Femur (tissue), 1 donor: ENCODE measurements around the gene NRG2.

Source experiments
- DNase-seq: peaks from one replicate; pipeline ENCODE4 v3.0.0-alpha.2; 2017

NRG2 gene

DNA sequence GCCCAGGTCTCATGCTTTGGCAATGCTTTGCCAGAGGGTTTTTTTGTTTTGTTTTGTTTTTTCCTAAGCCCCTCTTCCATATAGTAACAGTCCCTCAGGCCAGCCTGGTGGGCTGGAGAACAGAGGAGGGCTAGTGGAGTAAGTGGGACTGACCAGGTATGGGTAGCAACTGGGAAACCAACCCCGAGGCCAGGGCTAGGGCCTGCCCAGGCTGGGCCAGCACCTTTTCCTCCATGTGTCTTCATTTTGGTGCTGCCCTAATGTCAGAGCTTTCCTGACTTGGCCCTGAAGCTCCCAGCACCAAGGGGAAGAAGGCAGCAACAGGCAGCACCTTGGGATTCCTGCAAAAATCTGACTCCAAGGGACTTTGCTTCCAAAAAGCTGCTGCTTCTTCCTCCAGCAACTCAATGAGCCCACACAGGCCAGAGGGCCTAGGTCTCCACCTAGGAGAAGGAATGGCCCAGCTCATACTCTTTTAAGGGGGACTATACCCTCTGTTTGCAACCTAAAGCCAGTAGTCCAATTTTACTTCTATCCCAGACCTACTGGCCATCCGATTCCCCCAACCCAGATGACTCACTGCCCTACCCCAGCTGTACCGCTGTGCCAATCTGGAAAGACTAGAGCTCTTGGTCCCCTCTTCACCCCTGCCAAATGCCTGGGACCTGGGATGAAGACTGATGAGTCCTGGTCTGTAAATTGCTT lies 142.4 kb downstream of the NRG2 start:
- no peak for DNase-seq

DNA sequence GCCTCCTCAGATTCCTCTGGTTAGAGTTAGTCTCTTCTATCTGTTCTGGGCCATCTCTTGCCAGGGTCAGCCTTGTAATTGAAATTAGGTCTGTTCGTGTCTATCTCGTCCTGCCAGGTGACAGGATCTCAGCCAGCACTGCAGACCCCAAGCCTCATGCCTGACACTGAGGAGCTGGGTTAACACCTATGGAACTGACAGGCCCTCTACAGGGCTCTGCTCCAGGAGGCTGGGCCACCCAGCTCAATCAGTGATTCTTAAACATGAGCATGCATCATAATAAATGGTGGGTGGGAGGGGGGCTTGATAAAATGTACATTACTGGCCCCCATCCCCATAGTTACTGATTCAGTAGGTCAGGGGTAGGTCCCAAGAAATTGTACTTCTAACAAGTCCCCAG lies 144.1 kb downstream of the NRG2 start:
- DNase-seq, result no peak

- no peak for DNase-seq
These were observed 145.1 kb downstream of the NRG2 start for GRCh38 chr5:139897982-139898381.

DNA sequence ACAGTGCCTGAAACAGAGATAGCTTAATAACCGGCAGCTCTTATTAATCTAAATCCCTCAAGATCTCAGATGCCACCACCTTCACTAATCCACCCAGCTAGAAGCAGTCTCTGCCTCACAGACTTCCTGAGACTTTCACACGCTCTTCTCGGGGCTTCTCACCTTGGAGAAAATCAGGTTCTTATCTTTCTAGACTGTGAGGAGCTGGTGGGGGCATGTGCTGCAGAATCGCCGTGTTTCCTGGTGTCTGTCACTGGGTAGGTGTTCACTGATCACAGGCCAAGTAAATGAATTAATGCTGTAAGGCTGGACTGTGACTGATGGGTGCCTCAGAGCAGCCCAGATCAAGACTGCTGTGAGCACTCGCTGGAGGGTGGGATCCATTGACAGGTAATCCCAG lies 145.8 kb downstream of the NRG2 start:
- no peak for DNase-seq

DNA sequence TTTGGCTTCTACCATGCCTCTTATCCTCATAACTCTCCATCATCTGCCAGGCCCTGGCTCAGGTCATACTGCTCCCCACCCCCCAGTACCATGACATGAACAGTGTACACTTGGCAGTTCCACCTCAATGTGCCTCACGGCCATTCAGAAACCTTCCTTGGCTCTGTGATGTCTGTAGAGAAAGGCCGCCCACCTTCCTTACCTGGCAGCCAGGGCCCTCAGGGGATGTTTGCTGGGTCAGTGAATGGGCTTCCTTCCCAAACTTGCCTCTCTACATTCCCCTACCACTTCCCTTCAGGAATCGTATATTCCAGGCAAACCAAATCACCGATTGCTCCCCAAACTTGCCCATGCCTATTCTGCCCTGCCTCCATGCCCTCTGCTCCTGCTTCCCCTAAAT lies 146.4 kb downstream of the NRG2 start:
- no peak for DNase-seq

DNA sequence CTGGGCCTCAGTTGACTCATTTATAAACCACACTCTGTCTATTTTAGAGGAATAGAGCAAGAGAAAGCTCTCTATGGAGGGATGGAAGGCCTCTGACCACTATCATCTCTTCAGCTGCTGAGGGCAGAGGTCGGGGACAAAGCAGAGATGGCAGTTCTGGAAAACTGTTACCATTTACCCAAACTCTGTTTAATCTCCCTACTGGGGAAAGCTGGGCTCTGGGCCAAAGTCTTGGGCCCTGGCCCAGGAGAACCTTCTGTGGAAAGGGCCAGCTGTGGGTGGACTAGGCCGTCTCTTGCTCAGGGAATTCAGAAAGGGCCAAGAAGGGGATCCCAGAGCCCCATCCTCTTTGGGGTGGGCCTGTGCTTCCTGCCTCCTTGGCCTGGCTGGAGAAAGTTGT lies 147.5 kb downstream of the NRG2 start:
- DNase-seq, result no peak

DNA sequence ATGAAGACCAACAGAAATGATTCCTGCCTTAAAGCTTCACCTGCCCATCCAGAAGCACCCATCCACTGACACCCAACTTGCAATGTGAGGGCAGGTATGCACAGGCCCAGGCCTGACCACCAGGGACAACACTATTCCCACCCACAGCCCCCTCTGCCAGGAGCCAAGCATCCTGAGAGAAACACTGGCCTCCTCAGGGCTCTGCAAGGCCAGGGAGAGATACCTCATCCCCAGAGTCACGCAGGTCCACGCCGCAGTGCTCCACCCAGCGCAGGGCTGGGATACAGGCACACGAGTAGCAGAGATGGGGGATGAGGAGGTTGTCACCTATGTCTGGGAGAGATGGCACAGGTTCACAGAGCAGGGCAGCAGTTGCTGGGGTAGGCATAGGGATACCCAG lies 148.1 kb downstream of the NRG2 start:
- no peak for DNase-seq

DNA sequence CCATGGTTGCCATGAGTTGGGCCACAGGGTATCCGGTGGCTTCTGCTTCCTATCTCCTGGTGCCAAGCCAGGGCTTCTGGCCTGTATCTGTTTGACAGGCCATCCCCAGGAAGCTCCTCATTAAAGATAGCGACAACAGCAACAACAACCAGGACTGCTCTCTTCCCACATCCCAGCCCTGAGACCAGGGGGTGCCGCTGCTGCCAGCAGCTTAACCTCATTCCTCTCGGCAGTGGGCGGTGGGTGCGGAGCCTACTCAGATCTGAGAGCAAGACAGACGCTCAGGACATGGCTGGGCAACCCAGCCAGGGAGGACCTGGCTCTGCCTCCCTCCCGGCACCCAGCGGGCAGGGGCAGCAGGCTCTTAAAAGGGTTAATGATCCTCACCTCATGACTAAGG lies 149.2 kb downstream of the NRG2 start:
- DNase-seq, result no peak

DNA sequence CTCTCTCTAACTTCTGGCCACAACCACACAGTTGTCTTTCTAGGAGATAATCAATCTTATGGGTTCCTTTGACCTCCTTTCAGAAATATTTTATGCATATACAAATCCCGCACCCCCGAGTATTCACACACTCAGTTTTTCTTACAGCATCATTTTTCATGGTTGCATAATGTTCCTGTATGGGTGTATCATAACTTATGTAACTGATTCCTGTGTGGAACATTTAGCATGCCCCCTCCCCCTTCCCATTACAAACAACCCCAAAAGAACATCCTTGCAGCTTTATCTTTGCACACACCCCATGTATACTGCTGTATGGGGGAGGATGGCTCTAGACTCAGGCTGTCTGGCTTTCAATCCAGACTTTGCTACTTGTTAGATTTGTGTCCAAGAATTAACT lies 153.7 kb downstream of the NRG2 start:
- no peak for DNase-seq

DNA sequence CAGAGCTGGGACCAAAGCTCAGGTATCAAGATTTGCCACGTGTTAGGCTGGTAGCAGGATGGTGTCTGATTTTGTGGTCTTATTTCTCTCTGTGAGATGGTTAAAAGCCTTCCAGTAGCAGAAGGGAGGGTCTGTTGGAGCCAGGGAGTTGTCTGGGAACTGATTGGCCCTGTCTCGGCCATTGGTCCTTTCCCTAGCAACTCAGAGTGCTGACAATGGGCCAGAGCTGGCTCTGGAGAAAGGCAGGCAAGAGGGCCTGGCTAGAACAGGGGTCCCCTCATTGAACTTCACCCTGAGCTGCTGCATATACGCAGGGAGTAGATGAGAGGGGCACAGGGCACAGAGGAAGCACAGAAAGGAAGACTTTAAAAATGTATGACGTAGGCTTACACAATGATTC lies 154.7 kb downstream of the NRG2 start:
- DNase-seq, result no peak

DNA sequence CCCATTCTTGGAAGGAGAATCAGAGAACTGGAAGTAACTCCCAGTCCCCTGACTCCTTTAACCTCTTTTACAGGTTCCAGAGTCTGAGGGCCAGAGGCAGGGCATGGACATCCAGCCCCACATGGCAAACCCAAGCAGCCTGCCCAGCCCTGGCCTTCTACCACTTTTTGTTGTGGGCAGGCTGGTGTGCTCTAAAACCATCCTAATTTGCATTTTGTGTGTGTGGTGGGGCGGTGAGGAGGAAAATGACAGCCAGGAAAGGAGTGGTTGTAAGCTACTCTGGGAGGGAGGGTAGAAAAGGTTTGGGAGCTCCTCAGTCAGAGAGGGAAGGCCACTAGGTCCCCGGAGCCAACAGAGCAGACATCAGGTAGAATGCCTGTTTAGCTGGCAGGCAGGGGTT lies 156.9 kb downstream of the NRG2 start:
- DNase-seq, result no peak

- no peak for DNase-seq
These were observed 157.3 kb downstream of the NRG2 start for GRCh38 chr5:139885857-139886208.

GRCh38 chr5:139885172-139885856 lies 157.8 kb downstream of the NRG2 start:
- DNase-seq, result no peak

DNA sequence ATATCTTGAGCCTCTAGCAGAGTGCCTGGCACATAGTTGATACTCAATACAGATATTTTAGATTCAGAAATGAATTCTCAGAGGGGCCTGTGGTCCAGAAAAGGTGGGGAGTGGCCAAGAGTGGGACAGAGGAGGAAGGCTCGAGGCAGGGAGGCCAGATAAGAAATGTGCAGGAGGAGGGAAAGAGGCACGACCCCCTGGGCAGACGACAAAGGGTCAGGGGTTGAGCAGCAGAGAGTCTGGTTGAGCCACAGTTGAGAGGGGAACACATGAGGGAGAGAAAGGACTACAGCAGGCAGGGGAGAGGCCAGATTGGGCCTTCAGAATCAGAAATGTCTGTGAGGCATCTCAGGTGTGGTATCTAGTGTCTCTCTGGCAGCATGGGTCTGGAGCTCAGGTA lies 158.4 kb downstream of the NRG2 start:
- DNase-seq, result no peak

- no peak for DNase-seq
These were observed 159.0 kb downstream of the NRG2 start for GRCh38 chr5:139884144-139884543.

DNA sequence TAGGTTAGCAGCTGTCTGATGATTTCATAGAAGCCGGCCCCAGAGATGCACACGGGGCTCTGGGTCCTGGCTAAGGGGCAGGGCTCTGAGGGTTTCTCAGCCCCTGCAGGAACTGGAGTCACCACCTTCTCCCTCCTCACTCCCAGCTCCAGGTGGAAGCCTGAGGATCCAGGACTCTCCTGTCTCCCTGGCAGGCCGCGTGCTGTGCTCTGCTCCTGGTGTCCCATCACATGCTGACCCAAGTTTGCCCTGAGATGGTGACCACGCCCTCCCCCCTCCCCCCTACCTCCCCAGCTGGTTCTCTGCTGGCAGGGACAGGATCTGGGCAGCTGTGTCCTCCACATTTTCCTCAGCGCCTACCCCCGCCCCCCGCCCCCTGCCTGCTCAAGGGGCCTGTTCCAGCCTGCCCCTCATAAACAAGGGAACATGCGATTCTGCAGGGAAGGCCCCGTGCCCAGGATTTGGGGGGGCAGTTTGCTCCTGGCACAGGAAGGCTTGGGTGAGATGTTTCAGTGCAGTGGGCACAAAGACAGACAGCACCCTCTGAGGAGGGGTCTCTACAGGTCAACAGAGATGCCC lies 160.0 kb downstream of the NRG2 start:
- DNase-seq, result peak; percentile 62

DNA sequence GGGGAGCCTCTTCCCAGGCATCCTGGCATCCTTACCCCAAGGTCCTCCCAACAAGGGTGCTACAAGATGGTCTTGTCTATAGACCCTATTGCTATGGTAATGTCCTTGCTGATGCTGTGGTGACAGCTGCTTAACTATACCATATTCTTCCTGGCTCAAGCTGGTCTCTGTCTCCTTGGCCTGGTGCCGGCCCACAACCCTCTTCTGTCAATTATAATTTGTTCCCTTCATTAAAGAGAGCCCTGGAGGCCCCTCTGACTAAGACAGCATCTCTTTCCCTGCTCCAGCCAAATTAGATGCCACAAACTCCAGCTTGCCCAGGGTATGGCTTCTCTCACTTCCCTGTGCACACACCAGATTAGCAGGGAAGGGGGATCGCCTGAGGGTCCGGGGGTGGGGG lies 160.8 kb downstream of the NRG2 start:
- no peak for DNase-seq

DNA sequence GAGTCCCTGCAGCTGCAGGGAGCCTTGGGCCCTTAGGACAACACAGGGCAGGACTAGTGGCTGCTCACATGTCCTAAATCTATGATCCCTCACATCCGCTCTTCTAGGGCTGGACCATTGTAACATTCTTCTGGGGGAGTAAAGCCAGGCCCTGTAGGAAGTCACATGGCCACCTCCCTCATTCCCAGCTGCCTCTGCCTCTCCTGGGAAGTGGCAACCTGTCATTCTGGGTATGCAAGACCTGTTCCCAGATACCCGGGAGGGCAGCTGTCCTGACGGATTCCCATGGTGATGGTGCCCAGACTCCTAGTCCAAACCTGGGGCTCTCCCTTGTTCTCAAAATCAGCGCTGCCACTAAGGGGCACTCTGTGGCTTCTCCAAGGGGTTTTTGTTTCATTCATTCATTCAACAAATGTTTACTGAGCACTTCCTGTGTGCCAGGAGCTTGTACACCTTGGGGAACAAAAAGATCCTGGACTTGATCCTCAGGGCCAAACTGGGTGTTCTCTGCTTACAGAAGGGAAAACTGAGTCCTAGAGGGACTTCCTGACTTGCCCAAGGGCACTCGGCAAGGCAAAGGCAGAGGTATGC lies 161.9 kb downstream of the NRG2 start:
- DNase-seq, result no peak

- no peak for DNase-seq
These were observed 162.5 kb downstream of the NRG2 start for GRCh38 chr5:139880416-139881142.

DNA sequence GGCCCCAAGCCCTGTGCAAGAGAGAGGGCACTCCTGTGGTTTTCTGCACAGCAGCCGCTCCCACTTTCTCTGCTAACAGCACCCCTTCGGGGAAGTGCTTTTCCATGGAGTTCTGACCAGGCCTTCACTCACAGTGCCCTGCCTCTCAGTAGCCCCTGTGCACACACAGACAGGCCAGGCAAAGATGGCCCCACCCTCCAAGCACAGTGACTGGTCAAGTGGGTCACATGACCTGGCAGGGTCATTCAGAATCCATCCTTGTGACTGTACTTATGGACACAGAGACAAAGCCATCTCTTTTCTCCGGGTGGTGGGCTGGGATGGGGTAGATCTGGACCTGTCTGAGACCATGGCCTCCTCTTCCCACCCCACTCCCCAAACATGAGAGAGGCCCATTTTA lies 165.0 kb downstream of the NRG2 start:
- DNase-seq, result no peak

DNA sequence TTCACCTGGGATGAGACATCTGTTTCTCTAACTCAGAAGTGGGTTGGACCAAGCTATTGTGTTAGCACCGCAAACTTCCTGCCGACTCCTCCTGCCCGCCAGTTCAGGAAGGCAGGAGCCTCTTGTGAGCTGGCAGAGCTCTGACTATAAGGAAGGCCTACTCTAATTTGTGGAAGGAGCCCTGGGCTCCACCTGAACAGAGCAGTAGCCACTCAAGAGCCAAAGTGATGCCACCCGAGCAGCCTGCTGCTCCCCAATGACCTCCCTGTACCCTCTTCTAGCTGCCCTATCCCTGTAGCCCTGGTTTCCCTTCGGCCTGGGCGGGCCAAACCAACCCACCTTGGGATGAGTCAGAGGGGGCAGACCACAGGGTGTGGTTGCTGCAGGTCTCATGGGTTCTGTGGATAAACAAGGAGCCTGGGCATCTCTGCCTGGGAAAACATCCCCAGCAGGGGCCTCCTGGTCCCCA lies 165.9 kb downstream of the NRG2 start:
- no peak for DNase-seq

DNA sequence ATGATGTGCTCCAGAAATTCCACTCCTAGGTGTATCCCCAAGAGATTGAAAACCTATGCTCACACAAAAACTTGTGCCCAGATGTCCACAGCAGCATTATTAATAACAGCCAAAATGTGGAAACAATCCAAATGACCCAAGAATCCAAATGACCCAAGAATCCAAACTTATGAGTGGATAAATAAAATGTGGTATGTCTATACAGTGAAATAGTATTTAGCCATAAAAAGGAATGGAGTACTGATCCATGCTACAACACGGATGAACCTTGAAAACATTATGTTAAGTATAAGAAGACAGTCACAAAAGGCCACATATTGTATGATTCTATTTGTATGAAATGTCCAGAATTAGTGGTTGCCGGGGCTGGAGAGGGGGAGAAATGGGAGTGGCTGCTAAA lies 167.1 kb downstream of the NRG2 start:
- no peak for DNase-seq
